Measurements from ENCODE around the gene EEIG1.

The EEIG1 gene

GRCh38 chr9:128008171-128008570 is 27.4 kb upstream of the EEIG1 start:
- Mint-ChIP-seq H3K27me3 (ENCODE audit: low read depth) (no peaks in the 10 kb centered on the region), H3K27ac (peak overlapping the region; percentile 93), H3K4me3 (peak overlapping the region; percentile 69), H3K4me1 (ENCODE audit: low read depth) (peaks cover 34% of the 10 kb centered on the region), H3K9me3 (peaks cover 4% of the 10 kb centered on the region), H3K36me3 (ENCODE audit: low read depth) (peaks cover 7% of the 10 kb centered on the region)
- DNase-seq (ENCODE audit: low spot score): no peak

GRCh38 chr9:128007566-128008138 is 26.9 kb upstream of the EEIG1 start:
- peaks cover 7% of the 10 kb centered on the region for H3K36me3 Mint-ChIP-seq (ENCODE audit: low read depth)
- peaks cover 37% of the 10 kb centered on the region for H3K4me1 Mint-ChIP-seq (ENCODE audit: low read depth)
- H3K27ac Mint-ChIP-seq: peak overlapping the region; percentile 93
- peak overlapping the region; percentile 69 for H3K4me3 Mint-ChIP-seq
- DNase-seq (ENCODE audit: low spot score): peak; percentile 66
- H3K9me3 Mint-ChIP-seq: peaks cover 4% of the 10 kb centered on the region
- H3K27me3 Mint-ChIP-seq (ENCODE audit: low read depth): no peaks in the 10 kb centered on the region

- peaks cover 35% of the 10 kb centered on the region for H3K4me1 Mint-ChIP-seq (ENCODE audit: low read depth)
- H3K27ac Mint-ChIP-seq: peak overlapping the region; percentile 46
- H3K4me3 Mint-ChIP-seq: no peak overlapping the region
- peaks cover 4% of the 10 kb centered on the region for H3K9me3 Mint-ChIP-seq
- no peaks in the 10 kb centered on the region for H3K27me3 Mint-ChIP-seq (ENCODE audit: low read depth)
- DNase-seq (ENCODE audit: low spot score): no peak
- peaks cover 7% of the 10 kb centered on the region for H3K36me3 Mint-ChIP-seq (ENCODE audit: low read depth)
These were observed 25.7 kb upstream of the EEIG1 start for GRCh38 chr9:128006332-128006996.

GRCh38 chr9:128005923-128006322 is 25.1 kb upstream of the EEIG1 start:
- no peaks in the 10 kb centered on the region for H3K27me3 Mint-ChIP-seq (ENCODE audit: low read depth)
- peaks cover 4% of the 10 kb centered on the region for H3K9me3 Mint-ChIP-seq
- no peak for DNase-seq (ENCODE audit: low spot score)
- H3K4me3 Mint-ChIP-seq: peak overlapping the region; percentile 41
- H3K27ac Mint-ChIP-seq: no peak overlapping the region
- peaks cover 30% of the 10 kb centered on the region for H3K4me1 Mint-ChIP-seq (ENCODE audit: low read depth)
- peaks cover 7% of the 10 kb centered on the region for H3K36me3 Mint-ChIP-seq (ENCODE audit: low read depth)

GRCh38 chr9:128003966-128004604 is 23.3 kb upstream of the EEIG1 start:
- Mint-ChIP-seq H3K27me3 (ENCODE audit: low read depth) (no peaks in the 10 kb centered on the region), H3K36me3 (ENCODE audit: low read depth) (peaks cover 9% of the 10 kb centered on the region), H3K9me3 (peaks cover 4% of the 10 kb centered on the region), H3K4me3 (no peak overlapping the region), H3K27ac (no peak overlapping the region), H3K4me1 (ENCODE audit: low read depth) (peaks cover 28% of the 10 kb centered on the region)
- no peak for DNase-seq (ENCODE audit: low spot score)

- H3K4me1 Mint-ChIP-seq (ENCODE audit: low read depth): peaks cover 21% of the 10 kb centered on the region
- H3K27ac Mint-ChIP-seq: no peak overlapping the region
These were observed 22.2 kb upstream of the EEIG1 start for GRCh38 chr9:128002959-128003358.

GRCh38 chr9:128001779-128002298 is 21.1 kb upstream of the EEIG1 start:
- Mint-ChIP-seq H3K36me3 (ENCODE audit: low read depth) (peaks cover 2% of the 10 kb centered on the region), H3K4me3 (no peak overlapping the region), H3K4me1 (ENCODE audit: low read depth) (peaks cover 14% of the 10 kb centered on the region), H3K27ac (no peak overlapping the region), H3K27me3 (ENCODE audit: low read depth) (no peaks in the 10 kb centered on the region), H3K9me3 (peaks cover 3% of the 10 kb centered on the region)
- DNase-seq (ENCODE audit: low spot score): no peak

More at GRCh38 chr9:128002959-128003358, 22.2 kb upstream of the EEIG1 start:
- no peak for DNase-seq (ENCODE audit: low spot score)
- Mint-ChIP-seq H3K36me3 (ENCODE audit: low read depth) (peaks cover 5% of the 10 kb centered on the region), H3K9me3 (peaks cover 2% of the 10 kb centered on the region), H3K27me3 (ENCODE audit: low read depth) (no peaks in the 10 kb centered on the region), H3K4me3 (no peak overlapping the region)

GRCh38 chr9:128001151-128001778 is 20.5 kb upstream of the EEIG1 start:
- H3K4me3 Mint-ChIP-seq: no peak overlapping the region
- H3K9me3 Mint-ChIP-seq: peaks cover 3% of the 10 kb centered on the region

GRCh38 chr9:127999461-127999860 is 18.7 kb upstream of the EEIG1 start:
- Mint-ChIP-seq H3K36me3 (ENCODE audit: low read depth) (peaks cover 2% of the 10 kb centered on the region), H3K4me3 (no peak overlapping the region), H3K9me3 (peaks cover 3% of the 10 kb centered on the region), H3K27ac (no peak overlapping the region), H3K4me1 (ENCODE audit: low read depth) (peaks cover 10% of the 10 kb centered on the region), H3K27me3 (ENCODE audit: low read depth) (no peaks in the 10 kb centered on the region)
- no peak for DNase-seq (ENCODE audit: low spot score)

More at GRCh38 chr9:128001151-128001778, 20.5 kb upstream of the EEIG1 start:
- Mint-ChIP-seq H3K36me3 (ENCODE audit: low read depth) (peaks cover 2% of the 10 kb centered on the region), H3K27me3 (ENCODE audit: low read depth) (no peaks in the 10 kb centered on the region), H3K4me1 (ENCODE audit: low read depth) (peaks cover 12% of the 10 kb centered on the region), H3K27ac (no peak overlapping the region)
- DNase-seq (ENCODE audit: low spot score): no peak

GRCh38 chr9:127993721-127994120 is 12.9 kb upstream of the EEIG1 start:
- Mint-ChIP-seq H3K9me3 (peaks cover 3% of the 10 kb centered on the region), H3K36me3 (ENCODE audit: low read depth) (no peaks in the 10 kb centered on the region), H3K4me3 (no peak overlapping the region), H3K27ac (no peak overlapping the region), H3K27me3 (ENCODE audit: low read depth) (no peaks in the 10 kb centered on the region), H3K4me1 (ENCODE audit: low read depth) (peaks cover 19% of the 10 kb centered on the region)
- DNase-seq (ENCODE audit: low spot score): no peak

- H3K27ac Mint-ChIP-seq: no peak overlapping the region
- H3K9me3 Mint-ChIP-seq: no peaks in the 10 kb centered on the region
- H3K4me3 Mint-ChIP-seq: no peak overlapping the region
- H3K36me3 Mint-ChIP-seq (ENCODE audit: low read depth): no peaks in the 10 kb centered on the region
- DNase-seq (ENCODE audit: low spot score): no peak
- peaks cover 18% of the 10 kb centered on the region for H3K4me1 Mint-ChIP-seq (ENCODE audit: low read depth)
- no peaks in the 10 kb centered on the region for H3K27me3 Mint-ChIP-seq (ENCODE audit: low read depth)
These were observed 11.0 kb upstream of the EEIG1 start for GRCh38 chr9:127991757-127992274.

- Mint-ChIP-seq H3K27me3 (ENCODE audit: low read depth) (no peaks in the 10 kb centered on the region), H3K4me1 (ENCODE audit: low read depth) (peaks cover 16% of the 10 kb centered on the region), H3K4me3 (no peak overlapping the region), H3K36me3 (ENCODE audit: low read depth) (no peaks in the 10 kb centered on the region), H3K27ac (peak overlapping the region; percentile 43), H3K9me3 (no peaks in the 10 kb centered on the region)
- no peak for DNase-seq (ENCODE audit: low spot score)
These were observed 10.4 kb upstream of the EEIG1 start for GRCh38 chr9:127991017-127991756.

GRCh38 chr9:127990554-127990953 is 9.8 kb upstream of the EEIG1 start:
- Mint-ChIP-seq H3K9me3 (no peaks in the 10 kb centered on the region), H3K4me1 (ENCODE audit: low read depth) (peaks cover 16% of the 10 kb centered on the region), H3K27me3 (ENCODE audit: low read depth) (no peaks in the 10 kb centered on the region), H3K36me3 (ENCODE audit: low read depth) (no peaks in the 10 kb centered on the region), H3K4me3 (no peak overlapping the region), H3K27ac (no peak overlapping the region)
- DNase-seq (ENCODE audit: low spot score): no peak
